Stimulated activated CD8-positive, alpha-beta memory T cell treated with anti-CD3 and anti-CD28 coated beads, Interleukin-12 subunit alpha, Interleukin-12 subunit beta, amount 100 ng/mL, for 1 hour (primary cell): ENCODE results near the gene NOTCH2.

Experiments
- DNase-seq: peaks from one replicate; pipeline ENCODE4 v3.0.0-alpha.2; 2020; ENCODE audit warnings: low read depth

NOTCH2 gene

GRCh38 chr1:119975006-119975405 is 94.5 kb downstream of the NOTCH2 start:
- DNase-seq = no peak

- DNase-seq = no peak
Observed at GRCh38 chr1:119974013-119974412, 95.4 kb downstream of the NOTCH2 start.

GRCh38 chr1:119971710-119972570 is 97.5 kb downstream of the NOTCH2 start:
- no peak for DNase-seq

- DNase-seq = no peak
Observed at GRCh38 chr1:119968601-119969000, 100.9 kb downstream of the NOTCH2 start.

- DNase-seq = peak; percentile 50
Observed at GRCh38 chr1:119968068-119968492, 101.4 kb downstream of the NOTCH2 start.

- no peak for DNase-seq
Observed at GRCh38 chr1:119966681-119967080, 102.8 kb downstream of the NOTCH2 start.

- no peak for DNase-seq
Observed at GRCh38 chr1:119966020-119966419, 103.4 kb downstream of the NOTCH2 start.

GRCh38 chr1:119964673-119965363 is 104.6 kb downstream of the NOTCH2 start:
- DNase-seq = no peak

GRCh38 chr1:119962296-119962968 is 107.0 kb downstream of the NOTCH2 start:
- DNase-seq = no peak

- no peak for DNase-seq
Observed at GRCh38 chr1:119960501-119960900, 109.0 kb downstream of the NOTCH2 start.

- no peak for DNase-seq
Observed at GRCh38 chr1:119959268-119960220, 109.9 kb downstream of the NOTCH2 start.

- DNase-seq = no peak
Observed at GRCh38 chr1:119958223-119958622, 111.2 kb downstream of the NOTCH2 start.

- DNase-seq = no peak
Observed at GRCh38 chr1:119956306-119956705, 113.2 kb downstream of the NOTCH2 start.

- no peak for DNase-seq
Observed at GRCh38 chr1:119954476-119955422, 114.7 kb downstream of the NOTCH2 start.

- no peak for DNase-seq
Observed at GRCh38 chr1:119953266-119953998, 116.0 kb downstream of the NOTCH2 start.

- DNase-seq = no peak
Observed at GRCh38 chr1:119952496-119952895, 117.0 kb downstream of the NOTCH2 start.

- peak; percentile 53 for DNase-seq
Observed at GRCh38 chr1:119948342-119949214, 120.9 kb downstream of the NOTCH2 start.

GRCh38 chr1:119947468-119947867 is 122.0 kb downstream of the NOTCH2 start:
- no peak for DNase-seq

GRCh38 chr1:119946724-119947123 is 122.7 kb downstream of the NOTCH2 start:
- no peak for DNase-seq
